ENCODE results near the gene SREBF2.

GRCh38 chr22:41935509-41935908, 102.6 kb downstream of the SREBF2 start:
- TF ChIP-seq EZH2 (IDR thresholded peaks at IDR 0.05; ENCODE audit: insufficient read depth, poor library complexity, severe bottlenecking) (no peak), EZH2phosphoT487 (IDR thresholded peaks at IDR 0.05; ENCODE audit: insufficient read depth, low read depth) (no peak)

Measured in GM23248 (cell line).